Inflammatory macrophage treated with lipopolysaccharide for 4 hours (primary cell): ENCODE measurements around the gene SDK1.
A peak's percentile ranks its signal among the peaks of the same experiment; 100 is the strongest.
"Not testable (repeated sequence)": the region's sequence is repeated elsewhere in the genome, so short reads cannot be mapped to it uniquely, and the experiment has no call there.

ENCODE experiments used
- DNase-seq: peaks from one replicate; pipeline ENCODE4 v3.0.0-alpha.2; 2020

SDK1 gene

DNA sequence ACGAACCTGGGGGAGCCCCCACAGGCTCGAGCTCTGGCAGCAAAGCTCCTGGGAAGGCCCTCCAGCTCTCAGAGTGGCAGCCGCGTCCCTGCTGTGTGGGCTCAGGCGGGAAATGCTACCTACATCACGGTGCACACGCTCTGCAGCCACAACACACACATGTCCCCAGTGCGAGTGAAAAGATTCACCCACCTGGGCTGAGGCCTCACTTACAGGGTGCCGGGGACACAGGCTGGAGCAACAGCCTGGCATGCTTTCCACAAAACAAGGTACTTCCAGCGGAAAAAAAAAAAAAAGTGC is 970.6 kb downstream of the SDK1 start:
- DNase-seq, result no peak

- DNase-seq, result no peak
Measured at GRCh38 chr7:4272141-4272540, 971.1 kb downstream of the SDK1 start.

DNA sequence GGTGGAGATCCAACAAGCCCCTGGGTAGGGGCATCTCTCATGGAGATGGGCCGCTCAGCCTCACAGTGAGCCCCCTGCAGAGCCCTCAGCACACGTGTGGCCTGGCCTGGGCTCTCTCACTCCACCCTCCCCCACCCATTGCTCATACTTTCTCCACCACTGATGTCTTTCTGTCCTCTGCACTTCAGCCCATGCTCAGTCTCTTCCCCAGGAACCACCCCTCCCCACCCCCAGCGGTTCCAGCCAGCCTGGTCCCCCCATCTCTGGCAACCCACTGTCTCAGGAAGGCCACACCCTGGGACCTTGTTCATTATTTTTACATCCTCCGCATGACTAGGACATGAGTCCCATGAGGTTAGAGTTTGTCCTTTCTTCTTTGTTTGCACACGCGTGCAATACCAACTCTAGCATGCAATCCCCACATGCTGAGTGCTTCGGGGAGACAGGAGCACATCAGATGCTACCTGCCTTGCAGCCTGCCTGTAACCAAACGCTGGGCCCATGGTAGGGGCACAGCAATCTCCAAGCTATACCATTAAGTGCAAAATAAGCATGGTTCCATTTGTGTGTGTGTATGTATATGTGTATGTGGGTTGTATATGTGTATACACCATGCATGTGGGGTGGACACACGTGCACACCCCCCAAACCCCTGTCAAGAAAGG is 972.6 kb downstream of the SDK1 start:
- no peak for DNase-seq

GRCh38 chr7:4274286-4274685 is 973.2 kb downstream of the SDK1 start:
- DNase-seq, result no peak

- no peak for DNase-seq
Measured at GRCh38 chr7:4277936-4278335, 976.9 kb downstream of the SDK1 start.

DNA sequence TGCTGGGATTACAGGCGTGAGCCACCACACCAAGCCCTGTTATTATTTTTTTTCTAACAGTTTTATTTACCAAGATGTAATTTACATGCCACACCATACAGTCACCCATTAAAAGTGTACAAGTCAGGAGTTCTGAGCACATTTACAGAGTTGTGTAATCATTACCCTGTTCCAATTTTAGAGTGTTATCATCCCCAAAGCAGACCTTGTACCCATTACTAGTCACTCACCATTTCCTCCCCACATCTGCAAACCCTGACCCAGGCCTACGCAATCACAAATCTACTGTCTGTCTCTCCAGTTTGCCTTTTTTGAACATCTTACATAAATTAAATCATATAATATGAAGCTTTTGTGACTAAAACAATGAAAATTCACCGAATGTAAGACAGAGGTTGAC is 978.2 kb downstream of the SDK1 start:
- no peak for DNase-seq

- no peak for DNase-seq
Measured at GRCh38 chr7:4281231-4281993, 980.4 kb downstream of the SDK1 start.

DNA sequence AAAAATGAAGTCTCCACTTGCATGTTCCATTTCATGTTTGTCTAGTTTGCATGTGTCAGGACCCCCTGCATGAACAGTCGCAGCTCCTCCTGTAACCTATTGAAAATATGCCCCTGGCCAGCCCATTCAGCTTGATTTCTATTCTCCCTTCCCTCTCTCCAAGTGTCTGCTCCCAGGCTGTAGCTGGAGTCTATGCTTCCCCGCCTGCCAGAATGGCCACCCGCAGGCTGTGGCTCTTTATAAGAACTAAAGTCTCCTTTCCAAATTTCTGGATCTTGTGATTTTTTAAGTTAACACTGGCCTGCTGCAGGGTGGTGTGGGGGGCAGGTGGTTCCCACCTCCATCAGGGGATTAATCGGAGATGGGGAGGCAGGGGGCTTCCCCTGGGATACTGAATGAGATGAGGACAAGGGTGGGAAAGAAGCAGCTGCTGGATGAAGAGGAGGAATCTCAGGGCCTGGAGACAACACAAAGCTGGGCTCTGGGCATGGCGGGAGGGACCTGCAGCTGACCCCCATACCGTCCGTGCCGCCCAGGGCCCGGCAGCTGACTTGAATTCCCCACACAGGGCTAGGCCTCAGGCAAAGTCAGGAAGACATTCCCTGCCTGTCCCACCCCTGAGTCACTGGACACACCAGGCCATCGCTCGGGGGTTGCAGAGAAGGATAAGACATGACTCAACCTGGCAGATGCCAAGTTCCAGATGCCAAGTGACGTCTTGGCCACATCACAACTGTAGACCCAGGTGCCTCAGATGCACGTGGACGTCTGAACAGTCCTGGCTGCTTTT is 981.6 kb downstream of the SDK1 start:
- no peak for DNase-seq

DNA sequence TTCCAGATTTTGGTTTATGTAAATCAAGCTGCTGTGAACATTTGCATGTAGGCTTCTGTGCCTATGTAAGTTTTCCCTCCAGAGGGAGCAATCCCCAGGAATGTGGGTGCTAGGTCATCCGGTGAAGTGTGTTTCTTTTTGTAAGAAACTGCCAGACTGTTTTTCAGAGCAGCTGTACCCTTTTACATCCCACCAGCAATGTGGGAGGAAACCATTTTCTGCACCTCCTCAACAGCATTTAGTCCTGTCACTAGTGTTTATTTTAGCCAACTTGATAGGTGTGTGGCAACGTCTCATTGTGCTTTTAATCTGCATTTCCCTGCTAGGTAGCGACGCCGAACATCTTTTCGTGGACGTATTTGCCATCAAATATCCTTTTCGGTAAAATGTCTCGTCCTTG is 985.3 kb downstream of the SDK1 start:
- no peak for DNase-seq

DNA sequence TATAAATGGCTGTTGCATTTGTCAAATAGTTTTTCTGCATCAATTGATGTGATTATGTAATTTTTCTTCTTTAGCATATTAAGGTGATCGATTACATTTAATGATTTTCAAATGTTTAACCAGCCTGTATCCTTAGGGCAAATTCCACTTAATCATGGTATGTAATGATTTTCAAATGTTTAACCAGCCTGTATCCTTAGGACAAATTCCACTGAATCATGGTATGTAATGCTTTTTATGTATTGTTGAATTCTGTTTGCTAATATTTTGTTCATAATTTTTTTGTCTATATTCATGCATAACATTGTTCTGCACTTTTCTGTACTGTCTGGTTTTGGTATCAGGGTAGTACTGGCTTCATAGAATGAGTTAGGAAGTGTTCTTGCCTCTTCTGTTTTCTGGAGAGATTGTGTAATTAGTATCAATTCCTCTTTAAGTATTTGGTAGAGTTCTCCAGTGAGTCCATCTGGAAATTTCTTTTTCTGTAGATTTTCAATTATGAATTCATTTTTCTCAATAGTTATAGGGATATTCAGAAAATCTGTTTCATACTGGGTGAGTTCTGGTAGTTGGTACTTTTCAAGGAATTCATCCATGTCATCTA is 987.8 kb downstream of the SDK1 start:
- DNase-seq, result peak; percentile 20

GRCh38 chr7:4297165-4297917 is 996.3 kb downstream of the SDK1 start:
- DNase-seq, result no peak

GRCh38 chr7:4297918-4298219 is 996.8 kb downstream of the SDK1 start:
- no peak for DNase-seq

GRCh38 chr7:4299431-4299830 is 998.4 kb downstream of the SDK1 start:
- DNase-seq, result no peak

DNA sequence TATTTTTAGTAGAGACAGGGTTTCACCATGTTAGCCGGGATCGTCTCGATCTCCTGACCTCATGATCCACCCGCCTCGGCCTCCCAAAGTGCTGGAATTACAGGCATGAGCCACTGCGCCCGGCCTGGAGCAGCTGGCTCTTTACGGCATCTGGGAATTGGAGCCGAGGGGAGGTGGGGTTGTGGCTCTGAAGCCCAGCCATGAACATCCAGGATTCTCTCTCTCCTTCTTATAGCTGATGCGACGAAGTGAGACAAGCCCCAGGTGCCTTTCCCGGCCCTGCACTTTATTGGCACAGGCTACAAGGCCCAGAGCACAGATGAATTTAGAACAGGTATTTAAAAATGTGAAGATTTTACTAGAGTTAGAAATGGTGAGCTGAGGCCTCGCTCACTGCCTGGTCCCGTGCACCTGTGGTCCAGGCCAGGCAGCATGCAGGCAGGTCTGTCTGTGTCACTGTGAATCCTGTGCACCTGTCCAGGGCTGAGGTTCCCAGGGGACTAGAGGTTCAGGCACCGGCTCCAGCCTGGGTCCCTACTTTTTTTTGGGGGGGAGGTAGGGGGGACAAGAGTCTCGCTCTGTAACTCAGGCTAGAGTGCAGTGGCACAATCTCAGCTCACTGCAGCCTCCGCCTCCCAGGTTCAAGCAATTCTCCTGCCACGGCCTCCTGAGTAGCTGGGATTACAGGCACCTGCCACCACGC is 1001.3 kb downstream of the SDK1 start:
- DNase-seq, result no peak

DNA sequence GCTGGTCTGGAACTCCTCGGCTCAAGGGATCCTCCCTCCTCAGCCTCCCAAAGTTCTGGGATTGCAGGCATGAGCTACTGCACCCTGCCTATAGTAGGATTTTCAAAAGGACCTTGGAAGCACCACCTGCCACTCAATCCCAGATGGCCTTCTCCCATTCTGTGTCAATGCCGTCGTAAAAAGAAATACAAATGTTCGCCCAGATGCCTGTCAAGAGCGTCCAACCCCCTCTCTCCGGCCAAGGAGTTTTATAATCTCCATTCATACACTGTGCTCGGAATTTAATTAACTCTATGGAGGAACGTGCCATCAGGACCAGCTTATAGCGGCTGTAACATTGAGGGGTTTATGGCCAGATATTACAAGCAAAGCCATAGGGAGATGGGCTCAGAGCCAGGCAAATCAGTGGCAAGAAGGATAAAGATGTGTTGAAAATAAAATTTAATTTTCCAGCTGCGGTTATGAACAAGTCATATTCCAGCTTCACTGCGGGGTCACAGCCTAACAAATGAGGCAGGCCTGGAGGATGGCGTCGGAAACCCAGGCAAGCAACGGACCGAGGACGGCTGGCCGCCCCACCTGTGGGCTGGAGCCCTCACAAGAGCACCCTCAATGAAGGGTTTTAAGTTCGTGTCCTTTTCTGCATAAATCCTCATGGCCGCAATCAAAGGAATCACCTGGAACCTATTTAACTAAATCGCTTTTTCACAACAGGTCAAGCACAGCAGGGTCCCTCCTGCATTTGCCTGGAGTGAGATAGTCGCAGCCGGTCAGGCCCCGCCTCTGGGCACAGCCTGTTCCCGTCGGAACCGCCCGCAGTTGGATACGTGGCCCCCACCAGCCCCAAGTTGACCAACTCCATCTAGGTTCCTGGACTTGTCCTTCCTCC is 1006.5 kb downstream of the SDK1 start:
- no peak for DNase-seq

- DNase-seq, result no peak
Measured at GRCh38 chr7:4308205-4308590, 1007.1 kb downstream of the SDK1 start.

- DNase-seq, result not testable (repeated sequence)
Measured at GRCh38 chr7:4313911-4314310, 1012.9 kb downstream of the SDK1 start.

- DNase-seq, result not testable (repeated sequence)
Measured at GRCh38 chr7:4314316-4314715, 1013.3 kb downstream of the SDK1 start.
